ENCODE data around the gene KCNMA1.

KCNMA1 gene

DNA sequence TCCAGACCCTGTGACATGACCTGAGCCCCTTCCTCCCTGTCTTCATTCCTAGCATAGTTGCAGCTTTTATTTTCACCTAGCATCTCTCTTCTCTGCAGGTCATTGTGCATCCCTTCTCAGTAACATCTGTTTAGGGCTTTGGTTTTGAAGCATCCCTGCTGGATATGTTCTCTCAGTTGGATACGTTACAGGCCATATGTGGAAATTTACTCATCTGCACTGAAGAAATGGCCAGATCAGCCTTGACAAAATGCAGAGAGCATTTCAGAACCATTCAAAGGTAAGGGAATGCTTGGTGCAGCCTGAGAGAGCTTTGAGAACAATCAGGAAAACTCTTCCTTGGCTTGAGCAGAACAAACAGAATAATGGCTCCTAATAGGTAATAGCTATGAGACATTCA is 647.0 kb downstream of the KCNMA1 start:
- DNase-seq: no peak

DNA sequence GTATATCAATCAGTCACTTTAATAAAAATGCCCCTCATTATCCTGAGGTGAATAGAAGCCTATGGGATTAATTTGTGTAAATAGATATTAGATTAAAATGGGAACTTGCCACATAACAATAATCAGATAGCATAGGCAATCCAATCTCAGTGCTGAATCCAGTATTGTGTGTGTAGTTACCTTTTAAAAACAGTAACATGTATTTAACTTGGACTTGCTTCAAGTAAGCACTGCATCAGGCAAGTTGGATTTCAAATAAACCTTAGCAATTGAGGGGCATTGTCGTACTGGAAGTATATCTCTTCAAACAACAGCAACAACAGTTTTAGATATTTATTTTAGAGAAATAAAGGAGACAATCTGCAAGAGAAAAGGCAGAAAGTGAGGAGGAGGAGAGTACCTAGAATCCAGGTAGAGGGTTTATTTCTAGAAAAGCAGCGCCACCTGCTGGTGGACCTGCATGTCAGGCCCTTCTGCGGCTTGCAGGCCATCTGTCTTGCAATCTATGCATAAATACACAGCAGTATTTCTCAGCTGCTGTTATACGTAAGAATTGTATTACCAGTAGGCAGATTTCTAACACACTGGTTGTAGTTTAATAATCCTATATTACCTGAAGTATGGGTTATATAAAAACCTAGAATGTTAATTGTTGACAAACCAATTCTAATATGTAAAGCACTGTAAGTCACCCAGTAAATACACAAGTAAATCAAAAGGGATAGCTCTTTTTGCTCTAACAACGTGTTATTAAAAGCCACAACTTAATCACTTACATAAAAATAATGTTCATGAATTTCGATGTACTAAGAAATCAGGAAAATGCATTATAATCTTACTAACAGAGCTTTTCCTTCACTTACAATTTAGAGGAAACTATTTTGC is 652.8 kb downstream of the KCNMA1 start:
- DNase-seq: peak; percentile 44

DNA sequence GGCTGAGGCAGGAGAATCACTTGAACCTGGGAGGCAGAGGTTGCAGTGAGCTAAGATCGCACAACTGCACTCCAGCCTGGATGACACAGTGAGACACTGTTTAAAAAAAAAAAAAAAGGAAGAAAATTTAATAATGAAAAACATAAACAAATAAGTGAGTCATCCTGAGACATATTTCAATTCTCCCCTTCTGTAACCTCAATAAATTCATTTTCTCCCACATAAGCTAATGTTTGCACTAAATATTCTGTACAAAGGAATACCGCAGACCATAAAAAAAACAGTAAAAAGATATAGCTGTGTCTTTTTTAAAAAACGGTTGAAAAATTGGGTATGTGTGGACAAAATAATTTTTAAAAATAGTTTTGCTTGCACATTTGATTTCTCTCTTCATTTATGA is 654.0 kb downstream of the KCNMA1 start:
- DNase-seq: no peak

DNA sequence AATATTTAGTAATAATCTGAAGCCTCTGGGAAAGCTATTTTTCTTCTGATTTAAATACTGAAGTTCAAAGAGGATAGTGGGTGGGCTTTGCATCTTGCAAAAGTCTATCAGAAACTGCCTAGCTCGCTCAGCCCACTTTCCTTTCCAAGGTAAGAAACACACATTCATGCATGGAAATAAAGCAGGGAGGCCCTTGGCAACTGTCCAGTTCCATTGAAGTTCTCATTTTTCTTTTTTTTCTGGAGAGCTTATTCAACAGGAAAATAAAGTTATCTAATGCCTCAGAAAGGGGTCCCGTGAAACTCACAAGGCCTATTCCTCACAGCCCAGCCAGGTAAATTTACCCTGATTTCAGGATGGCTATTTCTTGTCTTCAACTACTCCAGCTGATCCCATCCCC is 654.9 kb downstream of the KCNMA1 start:
- no peak for DNase-seq

DNA sequence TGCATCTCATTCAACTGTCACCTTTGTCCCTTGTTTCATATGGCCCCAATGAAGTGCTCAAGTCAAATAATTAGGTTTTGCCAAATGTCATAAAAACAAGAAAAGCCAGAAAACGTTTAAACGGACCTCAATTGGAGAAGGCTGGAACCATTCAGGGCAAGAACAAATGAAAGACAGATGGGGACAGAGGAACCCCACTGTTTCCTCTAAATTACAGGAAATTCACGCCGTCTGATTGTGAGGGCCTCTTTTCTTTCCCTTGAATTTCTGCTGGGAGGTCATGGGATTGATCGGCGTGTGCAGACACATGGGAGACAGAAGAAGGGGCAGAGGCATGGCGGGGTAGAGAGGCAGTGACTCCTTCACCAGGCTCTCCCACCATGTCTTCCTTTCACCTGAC is 656.4 kb downstream of the KCNMA1 start:
- no peak for DNase-seq

DNA sequence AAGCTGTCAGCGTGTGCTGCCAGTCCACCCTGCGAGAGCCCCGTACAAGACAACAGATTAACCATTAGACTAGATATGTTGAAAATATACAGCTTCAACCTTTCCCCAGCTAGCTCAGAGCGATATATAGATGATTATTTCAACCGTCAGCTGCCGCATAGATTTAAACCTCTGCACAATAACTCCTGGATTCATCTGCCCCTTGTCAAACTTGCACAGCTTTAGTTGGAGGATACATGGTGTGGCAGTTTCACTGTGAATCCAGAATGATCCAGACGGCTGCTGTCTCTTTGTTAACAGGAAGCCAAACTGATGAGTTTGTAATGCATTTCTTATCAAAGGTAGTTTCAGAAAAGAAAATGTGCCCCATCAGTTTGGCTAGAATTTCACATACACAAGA is 659.7 kb downstream of the KCNMA1 start:
- no peak for DNase-seq

DNA sequence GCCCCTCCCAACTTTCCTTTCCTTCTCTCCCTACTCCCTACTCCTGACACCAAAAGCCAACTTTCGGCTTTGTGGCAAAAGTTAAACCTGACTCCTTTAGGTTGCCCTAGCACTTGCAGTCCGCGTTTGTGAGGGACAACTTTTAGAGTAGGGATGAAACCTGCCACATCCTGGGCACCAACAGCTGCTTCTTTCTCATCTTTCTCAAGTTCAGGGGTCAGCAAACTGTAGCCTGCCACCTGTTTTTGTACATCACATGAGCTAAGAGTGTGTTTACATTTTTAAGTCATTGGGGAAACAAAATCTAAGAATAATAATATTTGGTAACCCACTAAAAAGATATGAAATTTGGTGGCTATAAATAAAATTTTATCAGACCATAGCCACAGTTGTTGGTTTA is 660.6 kb downstream of the KCNMA1 start:
- no peak for DNase-seq

DNA sequence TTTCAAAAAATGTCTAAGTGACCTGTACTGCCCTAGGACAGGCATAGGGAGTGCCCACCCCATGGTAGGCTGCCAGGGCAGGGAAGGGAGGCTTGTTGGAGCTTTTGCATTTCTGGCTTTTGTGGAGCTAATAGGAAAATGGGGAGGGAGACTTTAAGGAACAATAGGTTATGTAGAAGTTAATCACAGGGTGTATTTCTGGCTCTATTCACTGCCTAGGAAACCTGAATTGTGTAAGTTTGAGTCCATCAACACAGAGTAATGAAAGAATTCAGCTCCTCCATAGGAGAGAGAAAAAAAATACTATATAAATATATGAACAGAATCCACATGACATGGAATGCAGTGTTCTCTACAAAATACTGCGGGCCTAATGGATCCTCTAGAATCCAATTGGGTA is 661.5 kb downstream of the KCNMA1 start:
- no peak for DNase-seq

DNA sequence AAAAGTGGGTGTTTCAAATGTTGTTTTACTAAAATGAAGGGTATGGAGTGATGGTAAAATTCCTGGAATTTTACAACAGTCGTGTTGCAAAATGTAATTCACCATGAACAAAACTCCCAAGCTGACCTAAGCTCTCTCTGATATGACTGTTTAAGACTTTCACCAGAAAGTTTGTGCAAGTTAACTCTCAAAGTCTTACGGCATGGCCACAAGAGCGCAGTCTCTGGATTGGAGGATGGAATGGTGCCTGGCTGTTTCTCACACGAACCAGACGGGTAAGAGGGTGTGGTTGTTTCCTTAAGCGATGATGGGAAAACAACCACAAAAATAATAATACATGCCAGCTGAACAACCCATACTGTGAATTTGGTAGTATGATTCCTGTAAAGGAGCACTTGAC is 662.5 kb downstream of the KCNMA1 start:
- DNase-seq: no peak

DNA sequence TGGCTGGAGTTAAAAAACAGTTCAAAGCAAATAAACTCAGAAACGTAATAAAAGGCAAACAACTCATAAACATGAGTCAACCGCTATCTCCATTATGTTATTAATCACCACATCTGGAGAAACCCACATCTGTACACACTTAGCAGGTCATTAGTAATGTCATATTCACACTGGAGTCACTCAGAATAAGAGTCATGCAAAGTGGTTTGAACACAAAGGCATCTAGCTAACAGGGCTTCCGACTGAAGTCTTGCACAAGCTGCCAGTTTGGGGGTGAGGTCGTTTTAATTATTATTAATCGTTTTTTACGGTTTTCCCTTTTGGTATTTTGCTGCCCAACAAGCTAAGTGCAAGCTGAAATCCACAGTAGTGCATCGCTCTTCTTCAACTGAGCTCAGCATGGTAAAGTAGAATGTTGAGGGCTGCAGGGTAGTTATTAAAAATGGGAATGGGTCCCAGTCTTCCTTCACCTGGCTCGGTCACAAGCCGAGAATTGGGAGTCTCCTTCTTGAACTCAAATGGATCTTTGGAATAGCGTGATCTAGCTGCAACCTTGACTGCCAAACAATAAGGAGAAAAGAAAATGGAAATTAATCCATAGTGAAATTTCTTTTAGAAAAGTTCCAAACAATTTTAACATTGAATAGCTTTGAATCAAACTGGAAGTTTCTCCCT is 663.5 kb downstream of the KCNMA1 start:
- DNase-seq: no peak

DNA sequence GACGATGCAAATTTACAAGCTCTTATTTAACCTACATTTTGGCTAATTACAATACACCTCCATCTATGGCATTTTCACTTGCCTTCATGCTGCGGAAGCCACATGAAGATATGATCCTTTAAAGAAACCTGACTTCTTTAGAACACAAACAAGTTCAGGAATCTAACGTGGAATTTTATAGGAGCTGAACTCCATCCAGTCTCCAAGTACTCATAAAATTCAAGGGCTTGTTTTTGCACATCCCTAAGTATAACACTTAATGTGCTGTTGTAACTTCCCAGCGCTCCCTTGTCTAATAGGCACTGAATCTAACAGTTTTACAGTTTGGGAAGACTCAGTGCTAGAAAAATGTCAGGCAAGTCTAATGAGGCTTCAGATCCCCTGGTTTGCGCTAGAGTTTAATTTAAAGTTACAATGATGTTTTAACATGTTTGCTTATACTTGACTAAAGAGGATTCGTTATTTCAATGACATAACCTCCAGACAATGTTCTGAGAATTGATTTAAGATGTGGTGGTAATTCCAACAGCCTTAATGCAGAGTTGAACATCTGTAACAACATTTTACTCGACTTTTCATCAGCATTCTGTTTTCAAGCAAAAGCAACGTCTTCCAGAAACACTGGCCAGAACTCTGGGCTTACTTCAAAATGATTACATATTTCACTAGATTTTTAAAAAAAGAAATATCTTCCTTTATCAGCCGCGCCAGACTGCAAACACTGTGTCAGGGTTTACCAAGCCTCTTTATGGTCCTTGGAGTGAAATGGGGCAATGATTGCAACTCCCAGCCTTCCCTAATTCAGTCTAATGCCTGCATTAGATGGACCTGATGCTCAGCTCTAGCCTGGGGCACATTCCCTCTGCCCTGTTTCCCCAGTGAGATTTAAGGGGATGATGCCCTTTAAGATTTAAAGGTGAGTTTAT is 664.3 kb downstream of the KCNMA1 start:
- no peak for DNase-seq

DNA sequence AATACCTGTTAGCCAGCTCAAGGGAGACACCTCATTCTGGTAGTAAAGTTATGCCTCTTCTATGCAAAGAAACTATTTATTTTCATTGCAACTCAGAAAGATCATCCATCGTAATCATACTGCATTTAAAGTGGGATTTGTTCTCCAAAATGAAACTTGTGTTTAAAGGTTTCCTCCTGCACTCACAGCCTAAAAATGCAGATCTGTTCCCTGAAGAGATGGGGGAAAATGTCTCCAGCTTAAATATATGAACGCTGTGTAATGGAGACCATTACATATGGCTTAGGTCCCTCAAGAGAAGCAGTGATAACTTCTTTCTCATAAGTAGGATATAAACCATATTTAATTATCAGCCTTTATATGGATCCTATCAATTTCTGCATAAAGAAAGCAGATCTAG is 665.1 kb downstream of the KCNMA1 start:
- DNase-seq: no peak

DNA sequence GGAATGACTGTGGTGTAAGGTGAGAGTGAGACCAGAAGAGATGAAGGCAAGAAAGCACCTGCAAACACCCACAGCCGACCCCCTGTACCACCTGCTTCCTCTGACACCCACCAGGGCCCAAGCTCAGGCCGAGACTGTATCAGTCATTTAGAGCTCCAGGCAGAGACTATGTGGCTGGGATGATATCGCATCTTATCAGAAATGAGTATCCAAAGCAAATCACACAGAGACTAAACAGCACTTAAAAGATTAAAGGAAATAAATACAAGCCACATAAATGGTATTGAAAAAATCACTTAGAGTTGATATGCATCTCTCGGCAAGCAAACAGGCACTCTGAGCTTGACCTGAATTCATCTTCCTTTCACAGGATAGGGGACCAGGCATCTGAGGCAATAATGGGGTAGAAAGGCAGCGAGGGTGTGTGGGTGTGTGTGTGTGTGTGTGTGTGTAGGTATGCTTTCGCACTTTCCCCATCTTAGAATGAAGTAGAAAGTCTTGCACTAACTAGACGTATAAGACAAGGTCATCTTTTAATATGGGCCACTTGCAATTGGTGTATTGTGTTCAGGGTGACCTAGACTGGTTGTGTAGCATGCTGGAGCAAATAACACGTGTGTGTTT is 665.9 kb downstream of the KCNMA1 start:
- DNase-seq: no peak

DNA sequence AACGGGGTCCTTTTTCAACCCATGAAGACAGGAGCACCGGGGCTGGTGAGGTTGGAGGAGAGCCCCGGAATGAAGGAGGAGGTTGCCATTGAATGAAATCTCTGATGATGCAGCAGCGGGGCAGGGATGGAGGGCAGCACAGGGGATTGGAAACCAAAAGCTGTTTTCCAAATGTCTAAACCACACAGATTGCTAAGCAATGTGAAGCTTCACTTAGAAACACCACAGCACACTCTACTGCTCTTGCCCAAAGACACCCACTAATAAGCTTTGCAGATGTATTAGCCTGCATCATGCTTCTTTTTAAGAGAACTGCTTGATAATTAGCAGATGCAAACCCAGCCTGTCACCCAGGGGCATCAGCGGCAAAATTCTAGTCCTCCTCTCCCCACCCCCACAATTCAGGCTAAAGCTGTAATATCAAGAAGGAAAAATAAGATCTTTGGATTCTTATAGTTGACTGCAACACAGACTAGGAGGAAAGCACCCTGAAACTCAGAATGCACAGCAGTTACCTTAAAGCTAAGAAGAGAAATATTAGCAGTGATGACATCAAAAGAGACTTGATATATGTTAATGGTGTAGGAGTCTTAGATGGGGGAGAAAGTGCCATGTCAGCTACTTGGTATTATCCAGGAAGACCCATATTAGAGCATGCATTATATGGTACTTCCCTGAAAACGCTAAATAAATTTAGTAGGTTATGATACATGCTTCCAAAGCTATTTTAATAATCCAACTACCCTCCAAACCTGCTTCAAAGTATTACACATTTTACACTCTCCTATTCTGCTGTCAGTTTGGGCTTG is 666.7 kb downstream of the KCNMA1 start:
- no peak for DNase-seq

DNA sequence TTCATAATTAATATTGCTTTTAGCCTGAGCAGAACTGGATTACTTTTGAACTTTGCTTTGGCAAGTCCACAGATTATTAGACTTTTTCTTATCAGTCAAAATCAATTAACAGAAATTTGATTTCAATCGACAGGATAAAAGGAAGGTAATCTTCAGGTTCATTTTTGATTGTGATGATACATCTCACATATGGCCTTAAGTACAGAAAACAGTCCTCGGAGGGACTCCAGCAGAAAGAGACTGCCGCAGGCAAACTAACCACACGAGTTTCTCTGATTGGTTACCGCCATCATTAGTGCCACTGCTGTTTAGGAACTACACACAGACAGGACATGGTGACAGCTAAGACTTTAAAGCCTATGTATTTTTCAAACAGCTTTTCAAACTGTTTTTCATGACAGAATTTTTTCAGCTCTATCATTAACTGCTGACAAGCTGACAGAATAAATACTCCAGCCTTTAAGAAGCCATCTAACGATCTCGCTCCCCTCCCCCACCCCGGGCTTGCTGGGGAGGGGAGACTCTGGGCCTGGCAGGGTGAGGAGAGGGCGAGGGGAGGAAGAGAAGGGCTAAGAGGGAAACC is 668.2 kb downstream of the KCNMA1 start:
- no peak for DNase-seq

DNA sequence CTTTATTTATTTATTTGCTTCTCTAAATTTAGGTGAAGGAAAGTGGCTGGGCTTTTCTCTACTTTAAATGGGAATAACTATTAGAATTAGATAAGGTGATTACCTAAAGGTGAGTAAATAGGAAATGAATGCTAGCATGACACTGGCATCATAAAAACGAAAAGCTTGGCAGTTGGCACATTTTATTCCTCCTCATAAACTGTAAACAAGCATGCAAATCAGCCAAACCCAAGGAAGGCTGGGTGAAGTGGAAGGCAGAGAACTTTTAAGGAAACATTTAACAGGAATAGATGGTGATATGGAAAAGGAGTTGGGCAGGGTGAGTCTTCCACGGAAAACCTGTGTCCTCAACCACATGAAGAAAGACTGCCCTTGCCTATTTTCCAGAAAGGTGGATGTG is 669.1 kb downstream of the KCNMA1 start:
- DNase-seq: no peak

DNA sequence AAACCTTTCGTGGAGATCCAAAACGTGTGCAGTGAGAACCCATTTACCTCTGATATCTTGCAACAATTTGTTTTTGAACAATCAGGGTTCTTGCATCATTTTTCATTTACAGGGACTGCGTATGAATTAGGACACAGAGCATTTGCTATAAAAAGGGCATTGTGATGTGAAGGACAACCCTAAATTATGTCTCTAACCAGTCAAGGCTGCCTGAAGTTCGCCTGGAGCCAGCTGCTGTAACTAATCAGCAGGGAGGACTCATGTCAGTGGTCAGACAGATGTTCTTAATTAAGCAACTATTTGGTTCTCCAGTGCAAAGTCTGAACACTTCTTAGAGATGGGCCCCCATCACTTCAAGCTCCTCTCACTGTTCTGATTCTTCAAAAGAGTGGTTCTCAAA is 674.8 kb downstream of the KCNMA1 start:
- DNase-seq: no peak

DNA sequence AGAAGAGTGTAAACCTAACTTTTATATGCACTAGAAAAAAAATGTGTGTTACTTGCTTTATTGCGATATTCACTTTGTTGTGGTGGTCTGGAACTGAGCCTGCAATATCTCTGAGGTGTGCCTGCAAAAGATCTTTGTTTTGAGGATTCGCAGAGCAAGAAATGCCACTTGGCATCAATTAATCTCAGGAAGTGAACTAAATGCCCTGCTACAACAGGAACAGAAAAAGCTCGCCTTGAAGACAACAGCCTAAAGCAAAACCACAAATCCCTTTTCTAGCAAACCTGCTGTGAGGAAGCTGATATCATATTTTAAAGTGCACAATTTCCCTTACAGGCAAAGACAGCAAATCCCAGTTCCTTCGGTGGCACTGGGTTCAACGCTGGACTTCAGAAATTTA is 675.8 kb downstream of the KCNMA1 start:
- no peak for DNase-seq

DNA sequence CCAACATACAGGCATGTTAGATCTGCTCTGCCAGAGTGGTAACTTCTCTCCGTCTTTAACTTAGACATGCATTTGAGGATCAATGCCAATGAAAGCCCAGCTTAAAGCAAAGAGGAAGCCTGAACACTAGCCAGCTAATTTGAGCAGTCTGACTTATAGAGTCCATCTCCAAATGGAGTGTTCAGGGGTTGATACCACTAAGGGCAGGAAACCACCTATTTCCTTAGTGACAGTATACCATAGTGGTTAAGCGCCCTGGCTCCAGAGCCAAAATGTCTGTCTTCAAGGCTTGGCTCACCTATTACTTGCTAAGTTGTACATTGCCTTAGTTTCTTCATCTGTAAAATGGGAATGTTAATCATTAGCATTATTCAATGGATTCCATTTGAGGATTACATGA is 678.5 kb downstream of the KCNMA1 start:
- no peak for DNase-seq

DNA sequence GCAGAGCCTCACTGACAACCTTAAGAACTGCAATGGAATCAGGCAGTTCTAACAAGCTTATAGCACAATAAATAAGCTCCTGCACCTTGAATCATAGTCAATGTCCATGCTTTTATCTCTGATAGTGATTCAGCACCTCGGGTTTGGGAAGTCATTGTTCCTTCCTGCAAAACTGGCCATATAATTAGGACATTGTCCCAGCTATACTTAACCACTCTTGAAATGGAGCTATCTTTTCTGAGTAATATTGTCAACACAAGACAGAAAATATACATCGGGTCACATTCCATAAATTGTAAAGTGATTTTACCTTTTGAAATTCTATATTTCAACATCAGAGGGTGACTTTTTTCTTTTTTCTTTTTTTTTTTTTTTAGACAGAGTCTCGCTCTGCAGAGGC is 682.8 kb downstream of the KCNMA1 start:
- DNase-seq: no peak

DNA sequence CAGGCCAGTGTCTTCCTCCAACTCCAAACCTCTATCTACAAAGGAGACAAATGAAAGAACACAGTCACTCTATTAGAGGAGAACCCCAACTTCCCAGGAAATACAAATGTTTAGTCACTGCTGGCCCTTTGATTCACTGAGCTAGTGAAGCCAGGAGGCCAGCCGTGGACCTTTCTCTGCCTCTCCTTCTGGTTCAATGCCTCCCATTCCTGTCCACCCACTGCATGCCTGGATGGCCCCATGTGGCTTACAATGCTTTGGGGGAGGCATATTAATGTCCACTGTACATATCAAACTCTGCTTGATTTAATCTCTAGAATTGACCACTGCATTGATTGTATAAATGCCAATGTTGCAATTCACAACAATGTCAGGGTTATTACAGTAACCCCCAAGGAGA is 687.3 kb downstream of the KCNMA1 start:
- no peak for DNase-seq

DNA sequence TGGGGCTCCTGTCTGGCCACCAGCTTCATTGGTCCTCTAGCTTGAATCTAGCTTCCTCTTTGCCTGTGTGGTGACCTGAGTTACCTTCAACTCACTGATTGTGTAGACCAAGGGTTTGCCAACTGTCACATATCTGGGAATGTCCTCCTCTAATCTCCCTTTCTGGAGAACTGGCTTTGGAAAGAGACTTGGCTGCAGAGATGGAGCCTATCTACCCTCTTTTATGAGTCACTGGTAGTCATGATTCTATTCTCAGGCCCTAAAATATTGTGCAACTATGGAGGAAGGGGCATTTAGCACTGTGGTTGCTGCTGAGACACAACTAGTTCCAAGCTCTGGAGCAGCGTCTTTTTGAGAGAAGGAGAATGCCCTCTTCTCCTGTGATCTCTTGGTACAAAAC is 691.3 kb downstream of the KCNMA1 start:
- no peak for DNase-seq

Data from NCI-H1092 (cell line).